Tibial artery (tissue), 4 donors: ENCODE results near the gene TMEM37.

Experiments
- DNase-seq, 2 donors: peaks; one replicate each; pipeline ENCODE4 v3.0.0-alpha.2; 2019
- H3K27ac ChIP-seq, 2 donors: fragments of 200-600 bp; sonication (generic) in 1 of 2; 1 replicate in 1 of 2; 2 replicates in 1 of 2; pipeline ENCODE4 v1.5.1; 2018 to 2019; ENCODE audit warnings: mild to moderate bottlenecking in 1 of 2
- H3K27me3 ChIP-seq, 2 donors: fragments of 200-600 bp; sonication (generic) in 1 of 2; one replicate each; pipeline versions ENCODE4 v1.5.1 to v1.6.0; 2016 to 2019
- H3K36me3 ChIP-seq, 3 donors: fragments of 200-600 bp; sonication (generic) in 2 of 3; one replicate each; pipeline ENCODE4 v1.5.1; 2016 to 2019; ENCODE audit warnings: mild to moderate bottlenecking in 2 of 3
- H3K4me1 ChIP-seq, 4 donors: fragments of 200-600 bp; sonication (generic) in 2 of 4; 1 replicate in 3 of 4; 2 replicates in 1 of 4; pipeline ENCODE4 v1.5.1; 2016 to 2019
- H3K4me3 ChIP-seq, 2 donors: fragments of 200-600 bp; sonication (generic) in 1 of 2; 1 replicate in 1 of 2; 2 replicates in 1 of 2; pipeline ENCODE4 v1.5.1; 2018 to 2019; ENCODE audit warnings: mild to moderate bottlenecking in 2 of 2
- H3K9me3 ChIP-seq, 3 donors: fragments of 200-600 bp; sonication (generic) in 1 of 3; one replicate each; pipeline ENCODE4 v1.5.1; 2016 to 2019
- CTCF ChIP-seq, 2 experiments: fragments of 200-600 bp in 1 of 2; fragments of 450-650 bp in 1 of 2; IDR thresholded peaks; one replicate each; pipeline ENCODE4 v1.5.1; 2017 to 2019; ENCODE audit warnings: antibody characterized with exemption in 2 of 2, mild to moderate bottlenecking in 1 of 2, moderate library complexity in 1 of 2
- intact Hi-C: fragments of 100-400 bp; cut with DNase I; formaldehyde crosslinking; loops from one replicate; pipeline ENCODE4 v1.15.0; 2023; ENCODE audit warnings: low total_unique reads

The TMEM37 gene

GRCh38 chr2:119432851-119433522 is 1.3 kb downstream of the TMEM37 start:
- intact Hi-C loops: no loop called here
- Histone ChIP-seq H3K4me1 (peaks cover 0 to 18% (median 15%) of the 10 kb centered on the region in 4 donors), H3K27ac (no peak overlapping the region), H3K4me3 (no peak overlapping the region), H3K27me3 (no peaks in the 10 kb centered on the region), H3K9me3 (no peaks in the 10 kb centered on the region), H3K36me3 (no peaks in the 10 kb centered on the region)
- no peak for TF ChIP-seq CTCF (IDR thresholded peaks at IDR 0.05)
- no peak for DNase-seq

- DNase-seq: no peak
- H3K27me3 ChIP-seq: no peaks in the 10 kb centered on the region
- H3K27ac ChIP-seq: no peak overlapping the region
- H3K36me3 ChIP-seq: no peaks in the 10 kb centered on the region
- no peak overlapping the region for H3K4me3 ChIP-seq
- peaks cover 0 to 18% (median 15%) of the 10 kb centered on the region in 4 donors for H3K4me1 ChIP-seq
- TF ChIP-seq CTCF (IDR thresholded peaks at IDR 0.05): no peak
- H3K9me3 ChIP-seq: no peaks in the 10 kb centered on the region
- intact Hi-C loops: no loop called here
Observed at GRCh38 chr2:119433636-119434327, 2.1 kb downstream of the TMEM37 start.

GRCh38 chr2:119434664-119435063 is 3.0 kb downstream of the TMEM37 start:
- Histone ChIP-seq H3K9me3 (no peaks in the 10 kb centered on the region), H3K27ac (no peak overlapping the region), H3K27me3 (no peaks in the 10 kb centered on the region), H3K36me3 (no peaks in the 10 kb centered on the region), H3K4me3 (no peak overlapping the region), H3K4me1 (peaks cover 0 to 18% (median 15%) of the 10 kb centered on the region in 4 donors)
- DNase-seq: no peak
- no peak for TF ChIP-seq CTCF (IDR thresholded peaks at IDR 0.05)
- intact Hi-C loops: no loop called here

- intact Hi-C loops: no loop called here
- Histone ChIP-seq H3K4me3 (no peak overlapping the region), H3K27ac (no peak overlapping the region), H3K36me3 (no peaks in the 10 kb centered on the region), H3K27me3 (no peaks in the 10 kb centered on the region), H3K9me3 (no peaks in the 10 kb centered on the region), H3K4me1 (peaks cover 0 to 18% (median 15%) of the 10 kb centered on the region in 4 donors)
- TF ChIP-seq CTCF (IDR thresholded peaks at IDR 0.05): no peak
- DNase-seq: peak in 1 of 2 donors; percentile 38
Observed at GRCh38 chr2:119435081-119435952, 3.7 kb downstream of the TMEM37 start.

- no peak overlapping the region for H3K4me3 ChIP-seq
- H3K27me3 ChIP-seq: no peaks in the 10 kb centered on the region
- DNase-seq: peak in 1 of 2 donors; percentile 57
- H3K36me3 ChIP-seq: no peaks in the 10 kb centered on the region
- intact Hi-C loops: no loop called here
- no peak for TF ChIP-seq CTCF (IDR thresholded peaks at IDR 0.05)
- H3K4me1 ChIP-seq: peaks cover 0 to 18% (median 14%) of the 10 kb centered on the region in 4 donors
- no peak overlapping the region for H3K27ac ChIP-seq
- no peaks in the 10 kb centered on the region for H3K9me3 ChIP-seq
Observed at GRCh38 chr2:119435953-119436297, 4.3 kb downstream of the TMEM37 start.
